SK-N-MC (cell line): Measurements from ENCODE around the gene CMIP.
"Not testable (repeated sequence)": the region's sequence is repeated elsewhere in the genome, so short reads cannot be mapped to it uniquely, and the experiment has no call there.

Experiments
- DNase-seq: peaks from one replicate; pipeline ENCODE4 v3.0.0-alpha.2; 2011; ENCODE audit warnings: low read depth, low spot score
- H3K27ac ChIP-seq: fragments of 200-600 bp; sonication (generic); 2 replicates; pipeline ENCODE4 v1.5.1; 2016; ENCODE audit warnings: mixed run types
- H3K36me3 ChIP-seq: fragments of 200-600 bp; sonication (generic); 2 replicates; pipeline ENCODE4 v1.6.1; 2017; ENCODE audit warnings: antibody characterized with exemption, low read length, mixed read lengths; ENCODE audit not compliant: insufficient read depth
- H3K4me3 ChIP-seq: fragments of 200-600 bp; sonication (generic); 2 replicates; pipeline ENCODE4 v1.5.1; 2016
- H3K9ac ChIP-seq: fragments of 200-600 bp; sonication (generic); 2 replicates; pipeline ENCODE4 v1.8.0; 2017; ENCODE audit warnings: mixed run types, mixed read lengths; ENCODE audit not compliant: insufficient read length
- H3K9me3 ChIP-seq: fragments of 200-600 bp; sonication (generic); 2 replicates; pipeline ENCODE4 v1.6.1; 2017; ENCODE audit warnings: low read depth, mild to moderate bottlenecking, antibody characterized with exemption, low read length, moderate library complexity, mixed read lengths
- EZH2 ChIP-seq: fragments of 200-600 bp; sonication (generic); IDR thresholded peaks from one replicate; pipeline ENCODE4 v1.6.1; 2017; ENCODE audit warnings: antibody characterized with exemption
- FOXP2 ChIP-seq: optimal IDR thresholded peaks from 2 replicates; pipeline ENCODE3; 2011; ENCODE audit warnings: mild to moderate bottlenecking, moderate library complexity; ENCODE audit not compliant: insufficient read depth; ENCODE audit errors: extremely low read length, control extremely low read depth
- POLR2AphosphoS5 ChIP-seq: IDR thresholded peaks from 2 replicates; pipeline ENCODE4 v1.6.1; 2012; ENCODE audit warnings: mild to moderate bottlenecking, low read depth, low read length, borderline replicate concordance

CMIP gene

GRCh38 chr16:81416749-81417148, 27.9 kb upstream of the CMIP start:
- H3K9ac ChIP-seq = no peak overlapping the region
- no peak overlapping the region for H3K27ac ChIP-seq
- H3K4me3 ChIP-seq = no peak overlapping the region
- DNase-seq = no peak
- TF ChIP-seq POLR2AphosphoS5 = no peak
- TF ChIP-seq FOXP2 = no peak
- no peak for TF ChIP-seq EZH2
- no peaks in the 10 kb centered on the region for H3K9me3 ChIP-seq
- no peaks in the 10 kb centered on the region for H3K36me3 ChIP-seq

DNA sequence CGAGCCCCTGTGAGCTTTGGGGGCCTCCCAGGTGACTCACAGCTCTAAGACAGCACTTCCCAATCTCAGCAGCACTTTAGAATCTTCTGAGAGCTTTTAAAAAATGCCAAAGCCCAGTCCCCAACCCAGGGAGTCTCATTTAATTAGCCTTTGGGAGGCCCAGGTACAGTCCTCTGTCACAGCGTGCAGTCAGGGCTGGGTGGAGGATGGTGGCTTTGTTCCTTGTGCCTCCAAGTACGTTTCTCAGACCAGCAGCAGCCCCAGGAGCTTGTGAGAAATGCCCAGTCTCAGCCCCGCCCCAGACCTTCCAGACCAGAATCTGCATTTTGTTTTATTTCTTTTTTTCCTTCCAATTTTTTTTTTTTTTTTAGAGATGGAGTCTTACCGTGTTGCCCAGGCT, 27.4 kb upstream of the CMIP start:
- no peak overlapping the region for H3K27ac ChIP-seq
- H3K9me3 ChIP-seq = no peaks in the 10 kb centered on the region
- TF ChIP-seq POLR2AphosphoS5 (no peak), EZH2 (no peak)
- H3K9ac ChIP-seq = no peak overlapping the region
- H3K36me3 ChIP-seq = no peaks in the 10 kb centered on the region
- no peak for DNase-seq
- H3K4me3 ChIP-seq = no peak overlapping the region

DNA sequence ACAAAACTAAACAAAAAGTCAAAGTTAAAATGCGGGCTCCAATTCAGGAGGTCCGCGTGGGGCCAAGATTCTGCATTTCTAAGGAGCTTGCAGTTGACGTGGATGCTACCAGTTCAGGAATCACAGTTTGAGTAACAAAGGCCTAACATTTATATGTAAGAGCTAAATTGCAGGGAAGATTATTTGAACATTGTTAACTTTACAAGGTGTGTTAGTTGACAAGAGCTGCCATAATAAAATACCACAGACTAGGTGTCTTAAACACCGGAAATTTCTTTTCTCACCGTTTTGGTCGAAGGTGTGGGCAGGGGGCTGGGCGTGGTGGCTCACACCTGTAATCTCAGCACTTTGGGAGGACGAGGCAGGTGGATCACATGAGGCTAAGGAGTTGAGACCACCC, 24.8 kb upstream of the CMIP start:
- no peak for DNase-seq
- no peak for TF ChIP-seq FOXP2
- TF ChIP-seq POLR2AphosphoS5 = no peak
- no peak for TF ChIP-seq EZH2
- H3K9ac ChIP-seq = no peak overlapping the region

GRCh38 chr16:81421126-81421525, 23.5 kb upstream of the CMIP start:
- TF ChIP-seq FOXP2 (no peak), EZH2 (no peak), POLR2AphosphoS5 (no peak)
- no peak overlapping the region for H3K4me3 ChIP-seq
- no peak for DNase-seq

More for the DNA sequence above, 24.8 kb upstream of the CMIP start:
- no peaks in the 10 kb centered on the region for H3K9me3 ChIP-seq
- H3K27ac ChIP-seq = no peak overlapping the region
- no peak overlapping the region for H3K4me3 ChIP-seq
- no peaks in the 10 kb centered on the region for H3K36me3 ChIP-seq

DNA sequence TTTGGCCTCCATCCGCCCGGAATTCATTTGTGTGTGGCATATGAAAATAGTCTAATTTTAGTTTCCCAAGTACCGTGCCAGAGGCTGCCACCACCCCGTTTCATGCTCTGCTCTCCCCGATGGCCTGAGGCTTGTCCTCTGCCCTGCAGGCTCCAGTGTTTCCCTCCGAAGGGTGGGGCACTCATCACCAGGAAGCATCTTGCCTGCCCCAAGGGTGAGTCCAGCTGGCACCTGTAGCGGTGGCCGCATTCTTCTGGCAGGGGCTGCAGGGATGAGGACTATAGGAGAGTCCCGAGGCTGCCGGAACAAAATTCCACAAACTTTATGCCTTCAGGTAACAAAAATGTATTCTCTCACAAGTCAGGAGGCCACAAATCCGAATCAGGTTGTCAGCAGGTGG, 23.1 kb upstream of the CMIP start:
- H3K36me3 ChIP-seq = no peaks in the 10 kb centered on the region
- no peak overlapping the region for H3K9ac ChIP-seq
- H3K27ac ChIP-seq = no peak overlapping the region
- DNase-seq = no peak
- TF ChIP-seq POLR2AphosphoS5 (no peak), EZH2 (no peak), FOXP2 (no peak)
- H3K9me3 ChIP-seq = no peaks in the 10 kb centered on the region
- no peak overlapping the region for H3K4me3 ChIP-seq

More at GRCh38 chr16:81421126-81421525, 23.5 kb upstream of the CMIP start:
- Histone ChIP-seq H3K9me3 (no peaks in the 10 kb centered on the region), H3K36me3 (no peaks in the 10 kb centered on the region), H3K27ac (no peak overlapping the region), H3K9ac (no peak overlapping the region)

GRCh38 chr16:81422153-81422552, 22.5 kb upstream of the CMIP start:
- H3K36me3 ChIP-seq, H3K27ac ChIP-seq, H3K4me3 ChIP-seq, H3K9ac ChIP-seq, DNase-seq, H3K9me3 ChIP-seq: not testable (repeated sequence)

GRCh38 chr16:81424771-81425170, 19.8 kb upstream of the CMIP start:
- no peak for DNase-seq
- no peak for TF ChIP-seq POLR2AphosphoS5
- no peak overlapping the region for H3K27ac ChIP-seq
- no peak overlapping the region for H3K4me3 ChIP-seq
- H3K9me3 ChIP-seq = no peaks in the 10 kb centered on the region
- no peaks in the 10 kb centered on the region for H3K36me3 ChIP-seq
- no peak overlapping the region for H3K9ac ChIP-seq

DNA sequence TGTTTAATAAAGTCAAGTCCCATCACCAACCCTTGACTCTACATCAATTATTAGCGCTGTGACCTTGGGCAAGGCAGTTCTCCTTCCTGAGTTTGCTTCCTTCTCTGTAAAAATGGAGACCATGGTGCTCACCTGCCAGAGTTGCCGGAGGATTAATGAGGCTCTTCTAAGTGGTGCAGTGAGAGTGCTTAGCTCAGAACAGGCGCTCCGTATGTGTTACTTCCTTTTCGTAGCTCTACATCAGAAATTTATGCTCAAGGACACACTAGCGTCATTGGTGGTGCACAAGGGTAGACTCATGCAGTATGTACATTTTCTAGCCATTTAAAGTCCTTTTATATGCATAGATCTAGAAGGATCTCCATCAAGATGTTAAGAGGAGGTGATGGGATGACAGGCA, 17.4 kb upstream of the CMIP start:
- H3K27ac ChIP-seq = no peak overlapping the region
- H3K9ac ChIP-seq = no peak overlapping the region
- H3K36me3 ChIP-seq = no peaks in the 10 kb centered on the region
- TF ChIP-seq EZH2 (no peak), POLR2AphosphoS5 (no peak), FOXP2 (no peak)
- H3K4me3 ChIP-seq = no peak overlapping the region
- no peaks in the 10 kb centered on the region for H3K9me3 ChIP-seq
- no peak for DNase-seq

GRCh38 chr16:81429045-81429521, 15.5 kb upstream of the CMIP start:
- TF ChIP-seq POLR2AphosphoS5 = no peak
- no peak for TF ChIP-seq EZH2
- TF ChIP-seq FOXP2 = no peak
- no peak for DNase-seq
- no peak overlapping the region for H3K4me3 ChIP-seq
- H3K9me3 ChIP-seq = no peaks in the 10 kb centered on the region
- no peak overlapping the region for H3K27ac ChIP-seq
- no peak overlapping the region for H3K9ac ChIP-seq
- no peaks in the 10 kb centered on the region for H3K36me3 ChIP-seq
